Measurements from ENCODE around the gene LRMDA. TPM values are rescaled to one million over a fixed set of nuclear protein-coding genes. Genes with fewer than 3 reads are reported as not detected.
"Not testable (repeated sequence)": the region's sequence is repeated elsewhere in the genome, so short reads cannot be mapped to it uniquely, and the experiment has no call there.

Gene LRMDA
- total and polyA plus RNA-seq, 2 donors (not counting 3 experiments of a cell fraction or from before 2014, with no cell fraction given): 9.7 to 18.0 TPM

GRCh38 chr10:75620356-75620755, 188.9 kb downstream of the LRMDA start:
- FAIRE-seq: no peak
- no peaks in the 10 kb centered on the region for H3K9me3 ChIP-seq (replicated peaks; ENCODE audit: control insufficient read depth, insufficient read depth, low read length)
- dilution Hi-C loops (cut with MboI; ENCODE audit: extremely low pct_ligation_motif_present, low sequenced_read_pairs): no loop called here
- H3K4me1 ChIP-seq (ENCODE audit: control insufficient read depth, extremely low read depth, insufficient read depth, low read length): no peaks in the 10 kb centered on the region
- no peak for DNase-seq (ENCODE audit: low read depth, low spot score)
- no peak overlapping the region for H3K4me3 ChIP-seq (replicated peaks in 1 of 3; ENCODE audit: insufficient read depth in 1 of 3, low read depth in 1 of 3, low read length in 3 of 3)
- H4K20me1 ChIP-seq (replicated peaks; ENCODE audit: control insufficient read depth, extremely low read depth, insufficient read depth, low read length): no peaks in the 10 kb centered on the region
- ChIA-PET CTCF (no interaction called here), POLR2A (no interaction called here)
- no peak overlapping the region for H3K27ac ChIP-seq (ENCODE audit: insufficient read depth, low read depth, low read length)
- H3K9me1 ChIP-seq (replicated peaks; ENCODE audit: control insufficient read depth, extremely low read depth, insufficient read depth, low read length): no peaks in the 10 kb centered on the region
- no peak overlapping the region for H2AFZ ChIP-seq (ENCODE audit: low read depth, low read length)
- BruUV-seq (replicated peaks): no TSS peak
- H3K4me2 ChIP-seq (ENCODE audit: insufficient read depth, low read length): no peak overlapping the region
- H3K79me2 ChIP-seq (ENCODE audit: control insufficient read depth, insufficient read depth, low read length): no peaks in the 10 kb centered on the region
- no peaks in the 10 kb centered on the region for H3K27me3 ChIP-seq (ENCODE audit: control insufficient read depth in 2 of 2, insufficient read depth in 2 of 2, low read length in 2 of 2)
- H3K36me3 ChIP-seq (ENCODE audit: control insufficient read depth in 2 of 2, extremely low read depth in 1 of 2, insufficient read depth in 2 of 2, low read length in 2 of 2): no peaks in the 10 kb centered on the region
- intact Hi-C loops (cut with micrococcal nuclease): no loop called here
- no peak overlapping the region for H3K9ac ChIP-seq (replicated peaks; ENCODE audit: extremely low read depth, insufficient read depth, low read length)
- TF ChIP-seq JUN (IDR thresholded peaks at IDR 0.05; ENCODE audit: borderline replicate concordance, insufficient read depth, insufficient read length, low read depth) (no peak), EZH2 (IDR thresholded peaks at IDR 0.05; ENCODE audit: borderline replicate concordance, low read depth, low read length, severe bottlenecking) (no peak)

GRCh38 chr10:75621003-75621402, 189.6 kb downstream of the LRMDA start:
- H3K36me3 ChIP-seq (ENCODE audit: control insufficient read depth in 2 of 2, extremely low read depth in 1 of 2, insufficient read depth in 2 of 2, low read length in 2 of 2); H3K79me2 ChIP-seq (ENCODE audit: control insufficient read depth, insufficient read depth, low read length); FAIRE-seq; DNase-seq (ENCODE audit: low read depth, low spot score); dilution Hi-C loops (cut with MboI; ENCODE audit: extremely low pct_ligation_motif_present, low sequenced_read_pairs); H3K4me2 ChIP-seq (ENCODE audit: insufficient read depth, low read length); H3K9me3 ChIP-seq (replicated peaks; ENCODE audit: control insufficient read depth, insufficient read depth, low read length); H3K4me3 ChIP-seq (replicated peaks in 1 of 3; ENCODE audit: insufficient read depth in 1 of 3, low read depth in 1 of 3, low read length in 3 of 3); H3K9ac ChIP-seq (replicated peaks; ENCODE audit: extremely low read depth, insufficient read depth, low read length); H3K9me1 ChIP-seq (replicated peaks; ENCODE audit: control insufficient read depth, extremely low read depth, insufficient read depth, low read length); H3K27ac ChIP-seq (ENCODE audit: insufficient read depth, low read depth, low read length); H3K4me1 ChIP-seq (ENCODE audit: control insufficient read depth, extremely low read depth, insufficient read depth, low read length); BruUV-seq (replicated peaks); H2AFZ ChIP-seq (ENCODE audit: low read depth, low read length); intact Hi-C loops (cut with micrococcal nuclease); CTCF ChIA-PET; H4K20me1 ChIP-seq (replicated peaks; ENCODE audit: control insufficient read depth, extremely low read depth, insufficient read depth, low read length); POLR2A ChIA-PET; H3K27me3 ChIP-seq (ENCODE audit: control insufficient read depth in 2 of 2, insufficient read depth in 2 of 2, low read length in 2 of 2): not testable (repeated sequence)
